ENCODE results near the gene ALOX15. TPM values are rescaled to one million over a fixed set of nuclear protein-coding genes. Genes with fewer than 3 reads are reported as not detected.
"Not testable (repeated sequence)": the region's sequence is repeated elsewhere in the genome, so short reads cannot be mapped to it uniquely, and the experiment has no call there.

ALOX15 gene
- total RNA-seq, 6 donors from 2014 or later, result 2.4 to 26.0 (median 10.0) TPM

GRCh38 chr17:4593021-4593421, 48.5 kb downstream of the ALOX15 start:
- WGBS, 2 donors, result 89 to 92% methylated on average over 7 to 14 of the region's 14 CpGs
- Histone ChIP-seq H3K27ac (peak overlapping the region in 3 of 4 donors; percentile 9 to 39 (median 28)), H3K27me3 (no peaks in the 10 kb centered on the region), H3K36me3 (no peaks in the 10 kb centered on the region), H3K4me1 (peaks cover 6 to 13% (median 8%) of the 10 kb centered on the region in 4 donors), H3K4me3 (no peak overlapping the region), H3K9me3 (no peaks in the 10 kb centered on the region)
- TF ChIP-seq POLR2AphosphoS5 (IDR thresholded peaks at IDR 0.05), result no peak
- TF ChIP-seq EP300 (IDR thresholded peaks at IDR 0.05), result no peak
- TF ChIP-seq, protein P1, sequence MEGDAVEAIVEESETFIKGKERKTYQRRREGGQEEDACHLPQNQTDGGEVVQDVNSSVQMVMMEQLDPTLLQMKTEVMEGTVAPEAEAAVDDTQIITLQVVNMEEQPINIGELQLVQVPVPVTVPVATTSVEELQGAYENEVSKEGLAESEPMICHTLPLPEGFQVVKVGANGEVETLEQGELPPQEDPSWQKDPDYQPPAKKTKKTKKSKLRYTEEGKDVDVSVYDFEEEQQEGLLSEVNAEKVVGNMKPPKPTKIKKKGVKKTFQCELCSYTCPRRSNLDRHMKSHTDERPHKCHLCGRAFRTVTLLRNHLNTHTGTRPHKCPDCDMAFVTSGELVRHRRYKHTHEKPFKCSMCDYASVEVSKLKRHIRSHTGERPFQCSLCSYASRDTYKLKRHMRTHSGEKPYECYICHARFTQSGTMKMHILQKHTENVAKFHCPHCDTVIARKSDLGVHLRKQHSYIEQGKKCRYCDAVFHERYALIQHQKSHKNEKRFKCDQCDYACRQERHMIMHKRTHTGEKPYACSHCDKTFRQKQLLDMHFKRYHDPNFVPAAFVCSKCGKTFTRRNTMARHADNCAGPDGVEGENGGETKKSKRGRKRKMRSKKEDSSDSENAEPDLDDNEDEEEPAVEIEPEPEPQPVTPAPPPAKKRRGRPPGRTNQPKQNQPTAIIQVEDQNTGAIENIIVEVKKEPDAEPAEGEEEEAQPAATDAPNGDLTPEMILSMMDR (IDR thresholded peaks at IDR 0.05), result no peak
- TF ChIP-seq POLR2A (IDR thresholded peaks at IDR 0.05), result no peak
- DNase-seq, result no peak
- no peak for ATAC-seq (ENCODE audit: low FRiP score in 2 of 2)

- 78 to 83% methylated on average over 10 to 11 of the region's 11 CpGs for WGBS, 2 donors
- Histone ChIP-seq H3K9me3 (no peaks in the 10 kb centered on the region), H3K4me3 (no peak overlapping the region), H3K36me3 (no peaks in the 10 kb centered on the region), H3K4me1 (peaks cover 6 to 13% (median 8%) of the 10 kb centered on the region in 4 donors), H3K27me3 (no peaks in the 10 kb centered on the region), H3K27ac (peak overlapping the region in 3 of 4 donors; percentile 16 to 39 (median 28))
- ATAC-seq (ENCODE audit: low FRiP score in 2 of 2) (no peak), DNase-seq (no peak)
- no peak for TF ChIP-seq POLR2A (IDR thresholded peaks at IDR 0.05)
- TF ChIP-seq POLR2AphosphoS5 (IDR thresholded peaks at IDR 0.05), result no peak
- TF ChIP-seq, protein P1 (IDR thresholded peaks at IDR 0.05), result no peak
- TF ChIP-seq EP300 (IDR thresholded peaks at IDR 0.05), result no peak
Observed at GRCh38 chr17:4592240-4593005, 49.1 kb downstream of the ALOX15 start.

DNA sequence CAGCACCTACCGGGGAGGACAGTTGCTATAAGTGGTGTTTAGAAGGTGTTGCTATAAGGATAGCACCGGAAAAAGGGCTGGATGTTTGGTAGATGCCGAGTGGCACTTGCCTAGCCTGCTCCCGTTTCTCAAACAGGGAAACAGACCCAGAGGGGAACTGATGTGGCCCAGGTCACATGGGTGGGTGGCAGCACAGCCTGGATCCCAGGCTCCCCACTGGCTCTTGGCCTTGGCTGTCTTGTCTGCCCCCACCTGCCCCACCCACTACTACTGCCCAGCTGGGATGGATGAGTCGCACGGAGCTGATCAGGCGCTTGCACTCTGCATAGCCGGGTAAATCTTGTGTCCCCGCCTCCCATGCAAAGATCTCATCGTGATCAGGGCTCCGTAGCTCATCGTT, 49.9 kb downstream of the ALOX15 start:
- Histone ChIP-seq H3K4me1 (peaks cover 6 to 13% (median 8%) of the 10 kb centered on the region in 4 donors), H3K27ac (peak overlapping the region in 3 of 4 donors; percentile 10 to 39 (median 16))
- ATAC-seq (ENCODE audit: low FRiP score in 2 of 2), result peak in 1 of 2 donors; percentile 25

GRCh38 chr17:4590981-4591453, 50.5 kb downstream of the ALOX15 start:
- no peaks in the 10 kb centered on the region for H3K9me3 ChIP-seq
- DNase-seq (no peak), ATAC-seq (ENCODE audit: low FRiP score in 2 of 2) (no peak)
- H3K27ac ChIP-seq, result peak overlapping the region in 3 of 4 donors; percentile 10 to 39 (median 16)
- no peak for TF ChIP-seq EP300 (IDR thresholded peaks at IDR 0.05)
- no peak for TF ChIP-seq POLR2A (IDR thresholded peaks at IDR 0.05)
- no peak for TF ChIP-seq POLR2AphosphoS5 (IDR thresholded peaks at IDR 0.05)
- TF ChIP-seq, protein P1 (IDR thresholded peaks at IDR 0.05), result no peak
- H3K27me3 ChIP-seq, result no peaks in the 10 kb centered on the region
- peaks cover 6 to 13% (median 8%) of the 10 kb centered on the region in 4 donors for H3K4me1 ChIP-seq
- no peaks in the 10 kb centered on the region for H3K36me3 ChIP-seq
- no peak overlapping the region for H3K4me3 ChIP-seq
- 59 to 78% methylated on average over 8 to 10 of the region's 10 CpGs for WGBS, 2 donors

More for the DNA sequence above, 49.9 kb downstream of the ALOX15 start:
- H3K36me3 ChIP-seq, result no peaks in the 10 kb centered on the region
- peak in 1 of 2 donors; percentile 17 for TF ChIP-seq POLR2AphosphoS5 (IDR thresholded peaks at IDR 0.05)
- no peak for TF ChIP-seq EP300 (IDR thresholded peaks at IDR 0.05)
- no peak overlapping the region for H3K4me3 ChIP-seq
- no peaks in the 10 kb centered on the region for H3K27me3 ChIP-seq
- H3K9me3 ChIP-seq, result no peaks in the 10 kb centered on the region
- no peak for DNase-seq
- WGBS, 2 donors, result 61 to 69% methylated on average over 9 to 12 of the region's 12 CpGs

DNA sequence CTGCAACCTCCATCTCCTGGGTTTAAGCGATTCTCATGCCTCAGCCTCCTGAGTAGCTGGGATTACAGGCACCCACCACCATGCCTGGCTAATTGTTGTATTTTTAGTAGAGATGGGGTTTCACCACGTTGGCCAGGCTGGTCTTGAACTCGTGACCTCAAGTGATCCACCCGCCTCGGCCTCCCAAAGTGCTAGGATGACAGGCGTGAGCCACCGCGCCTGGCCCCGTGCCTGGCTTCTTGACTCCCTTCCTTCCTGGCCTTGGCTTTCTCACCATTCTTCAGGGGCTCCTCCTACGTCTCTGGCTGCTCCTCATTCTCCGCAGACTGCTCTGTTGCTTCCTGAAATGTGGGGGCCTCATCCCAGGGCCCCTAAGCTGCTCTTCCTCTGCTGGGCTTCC, 51.4 kb downstream of the ALOX15 start:
- not testable (repeated sequence) for H3K4me1 ChIP-seq; ATAC-seq (ENCODE audit: low FRiP score in 2 of 2); H3K27me3 ChIP-seq; H3K27ac ChIP-seq; DNase-seq; H3K4me3 ChIP-seq; H3K9me3 ChIP-seq; H3K36me3 ChIP-seq
- 59 to 67% methylated on average over 11 of the region's 11 CpGs for WGBS, 2 donors
